ENCODE data around the gene AP2M1. TPM values are rescaled to one million over a fixed set of nuclear protein-coding genes. Genes with fewer than 3 reads are reported as not detected.

The AP2M1 gene
- polyA plus RNA-seq, 4 donors, result 240 to 283 (median 270) TPM

Other genes starting within 250 kb of the AP2M1 start
- gene ABCC5, start 157.0 kb upstream of the AP2M1 start, polyA plus RNA-seq, result 10 to 100 TPM in 3 of 4 donors, 1 to 10 TPM in 1; 9.2 to 64.6 (median 13.0) TPM
- not detected for gene HTR3D, start 143.1 kb upstream of the AP2M1 start, polyA plus RNA-seq
- gene HTR3C, start 121.8 kb upstream of the AP2M1 start, polyA plus RNA-seq, result under 1 TPM in 2 of 4 donors, not detected in 2; 0.10 to 0.81 TPM
- gene HTR3E, start 77.8 kb upstream of the AP2M1 start, polyA plus RNA-seq, result 1 to 10 TPM in 2 of 4 donors, under 1 TPM in 2; 0.06 to 2.7 (median 1.2) TPM
- 10 to 100 TPM; 33.8 to 45.9 (median 38.8) TPM for gene EIF2B5, start 39.5 kb upstream of the AP2M1 start, polyA plus RNA-seq
- gene DVL3, start 19.5 kb upstream of the AP2M1 start, polyA plus RNA-seq, result 10 to 100 TPM; 33.5 to 69.6 (median 35.3) TPM
- gene ABCF3, start 11.3 kb downstream of the AP2M1 start, polyA plus RNA-seq, result 10 to 100 TPM; 43.7 to 93.5 (median 65.4) TPM
- gene VWA5B2, start 54.7 kb downstream of the AP2M1 start, polyA plus RNA-seq, result 10 to 100 TPM in 1 of 4 donors, 1 to 10 TPM in 3; 1.4 to 15.3 (median 2.5) TPM
- 10 to 100 TPM; 13.0 to 87.4 (median 32.3) TPM for gene ALG3, start 74.1 kb downstream of the AP2M1 start, polyA plus RNA-seq
- 1 to 10 TPM; 4.9 to 9.7 (median 8.1) TPM for gene EEF1AKMT4, start 74.8 kb downstream of the AP2M1 start, polyA plus RNA-seq
- gene CAMK2N2, start 86.7 kb downstream of the AP2M1 start, polyA plus RNA-seq, result under 1 TPM in 2 of 4 donors, not detected in 2; 0.12 to 0.72 TPM
- 1 to 10 TPM in 1 of 4 donors, under 1 TPM in 1, not detected in 2; 0.04 to 2.1 TPM for gene ECE2, start 101.2 kb downstream of the AP2M1 start, polyA plus RNA-seq
- 100 to 1,000 TPM; 104 to 149 (median 122) TPM for gene PSMD2, start 124.4 kb downstream of the AP2M1 start, polyA plus RNA-seq
- gene EIF4G1, start 139.8 kb downstream of the AP2M1 start, polyA plus RNA-seq, result 100 to 1,000 TPM; 115 to 220 (median 155) TPM
- 10 to 100 TPM in 3 of 4 donors, 1 to 10 TPM in 1; 9.7 to 13.1 (median 10.8) TPM for gene FAM131A, start 162.7 kb downstream of the AP2M1 start, polyA plus RNA-seq
- gene CLCN2, start 186.8 kb downstream of the AP2M1 start, polyA plus RNA-seq, result 10 to 100 TPM; 10.0 to 30.9 (median 15.3) TPM
- gene POLR2H, start 186.9 kb downstream of the AP2M1 start, polyA plus RNA-seq, result 100 to 1,000 TPM; 124 to 346 (median 204) TPM
- 1 to 10 TPM in 1 of 4 donors, under 1 TPM in 1, not detected in 2; 0.19 to 2.5 TPM for gene THPO, start 203.4 kb downstream of the AP2M1 start, polyA plus RNA-seq
- 1 to 10 TPM in 2 of 4 donors, under 1 TPM in 1, not detected in 1; 0.27 to 3.8 (median 3.4) TPM for gene CHRD, start 205.2 kb downstream of the AP2M1 start, polyA plus RNA-seq

All from small intestine (tissue), 4 donors.